GM23248 (cell line): ENCODE measurements around the gene RPL31. TPM values are rescaled to one million over a fixed set of nuclear protein-coding genes. Genes with fewer than 3 reads are reported as not detected.

Source experiments
- DNase-seq: peaks from one replicate; pipeline ENCODE4 v3.0.0-alpha.2; 2015
- H2AFZ ChIP-seq: fragments of 200-600 bp; sonication (generic); 2 replicates; pipeline ENCODE4 v1.6.1; 2016; ENCODE audit warnings: antibody characterized with exemption
- H3F3A ChIP-seq: fragments of 200-600 bp; sonication (generic); 2 replicates; pipeline ENCODE4 v1.6.1; 2016; ENCODE audit warnings: mild to moderate bottlenecking, antibody characterized with exemption, mixed run types; ENCODE audit not compliant: insufficient read depth
- H3K27ac ChIP-seq: fragments of 200-600 bp; sonication (generic); 2 replicates; pipeline ENCODE4 v1.5.1; 2016; ENCODE audit warnings: mild to moderate bottlenecking
- H3K27me3 ChIP-seq: fragments of 200-600 bp; sonication (generic); replicated peaks from 2 replicates; pipeline ENCODE4 v1.6.1; 2016; ENCODE audit warnings: mild to moderate bottlenecking; ENCODE audit not compliant: insufficient read depth
- H3K36me3 ChIP-seq: fragments of 200-600 bp; sonication (generic); 2 replicates; pipeline ENCODE4 v1.6.1; 2016; ENCODE audit warnings: low read depth, mild to moderate bottlenecking
- H3K4me1 ChIP-seq: fragments of 200-600 bp; sonication (generic); 2 replicates; pipeline ENCODE4 v1.6.1; 2016; ENCODE audit warnings: mild to moderate bottlenecking; ENCODE audit not compliant: insufficient read depth
- H3K4me2 ChIP-seq: fragments of 200-600 bp; sonication (generic); one replicate; pipeline ENCODE4 v1.6.1; 2016; ENCODE audit warnings: mild to moderate bottlenecking; ENCODE audit not compliant: unreplicated experiment
- H3K4me3 ChIP-seq: fragments of 200-600 bp; sonication (generic); 2 replicates; pipeline ENCODE4 v1.5.1; 2016; ENCODE audit warnings: mild to moderate bottlenecking
- H3K79me2 ChIP-seq: fragments of 200-600 bp; sonication (generic); 2 replicates; pipeline ENCODE4 v1.6.1; 2016; ENCODE audit warnings: mild to moderate bottlenecking; ENCODE audit not compliant: insufficient read depth
- H3K9ac ChIP-seq: fragments of 200-600 bp; sonication (generic); 2 replicates; pipeline ENCODE4 v1.6.1; 2016; ENCODE audit warnings: mild to moderate bottlenecking
- H3K9me2 ChIP-seq: fragments of 200-600 bp; sonication (generic); 2 replicates; pipeline ENCODE4 v1.6.1; 2016; ENCODE audit warnings: mixed run types, mild to moderate bottlenecking, moderate library complexity; ENCODE audit not compliant: insufficient read depth
- H3K9me3 ChIP-seq: fragments of 200-600 bp; sonication (generic); one replicate; pipeline ENCODE4 v1.6.1; 2017; ENCODE audit warnings: low read depth
- H4K20me1 ChIP-seq: fragments of 200-600 bp; sonication (generic); 2 replicates; pipeline ENCODE4 v1.6.0; 2016; ENCODE audit not compliant: insufficient read depth
- EZH2 ChIP-seq: fragments of 200-600 bp; sonication (generic); IDR thresholded peaks from 2 replicates; pipeline ENCODE4 v1.6.1; 2018; ENCODE audit warnings: antibody characterized with exemption, mild to moderate bottlenecking; ENCODE audit not compliant: insufficient read depth, poor library complexity, severe bottlenecking
- EZH2phosphoT487 ChIP-seq: fragments of 200-600 bp; sonication (generic); IDR thresholded peaks from 2 replicates; pipeline ENCODE4 v1.6.1; 2018; ENCODE audit warnings: antibody characterized with exemption, moderate library complexity, mild to moderate bottlenecking, low read depth; ENCODE audit not compliant: insufficient read depth
- WGBS, 2 experiments: methylation state at CpG; one replicate each; pipeline ENCODE4 v1.1.6; 2015 to 2017; ENCODE audit warnings: low lambda C conversion rate in 2 of 2, low coverage in 1 of 2; ENCODE audit errors: missing lambda C conversion rate in 2 of 2; 5-methylcytosine and 5-hydroxymethylcytosine counted together
- in situ Hi-C: fragments of 300-500 bp; cut with MboI; formaldehyde crosslinking; loops from 2 replicates; pipeline ENCODE4 v1.15.0; 2020
- polyA plus RNA-seq: library from polyadenylated mRNA; unstranded; fragments of >200 nt; fragmentation: Nextera tagmentation; extraction: Ambion mirVana; gene quantifications from 2 replicates; pipeline ENCODE4 v1.2.1, GENCODE V29; 2016
- total RNA-seq: library from RNA; depleted of rRNA; stranded (reverse); fragments of >200 nt; shearing (Covaris generic); gene quantifications from 2 replicates; pipeline ENCODE4 v1.2.3, GENCODE V29; 2014

The RPL31 gene
- total and polyA plus RNA-seq, 2 experiments from 2014 or later: 659 to 1,157 TPM

- DNase-seq: no peak
- Histone ChIP-seq H3K9ac (no peak overlapping the region), H3K27ac (no peak overlapping the region), H2AFZ (no peak overlapping the region), H4K20me1 (no peaks in the 10 kb centered on the region), H3K4me2 (no peak overlapping the region), H3K79me2 (no peaks in the 10 kb centered on the region), H3K4me1 (no peaks in the 10 kb centered on the region), H3K9me3 (no peaks in the 10 kb centered on the region), H3K27me3 (no peaks in the 10 kb centered on the region), H3K9me2 (no peaks in the 10 kb centered on the region), H3F3A (no peaks in the 10 kb centered on the region), H3K36me3 (no peaks in the 10 kb centered on the region), H3K4me3 (no peak overlapping the region)
- TF ChIP-seq EZH2: no peak
- no peak for TF ChIP-seq EZH2phosphoT487
- in situ Hi-C loops: no loop called here
- 96 to 97% methylated on average over 12 of the region's 12 CpGs for WGBS, 2 experiments
Observed at GRCh38 chr2:100980046-100980445, 22.0 kb upstream of the RPL31 start.

GRCh38 chr2:100981011-100981410, 21.1 kb upstream of the RPL31 start:
- no peak for TF ChIP-seq EZH2phosphoT487
- TF ChIP-seq EZH2: no peak
- H3K9me2 ChIP-seq: no peaks in the 10 kb centered on the region
- no peak for DNase-seq
- no peaks in the 10 kb centered on the region for H3K27me3 ChIP-seq
- H3F3A ChIP-seq: no peaks in the 10 kb centered on the region
- H3K4me3 ChIP-seq: no peak overlapping the region
- no peak overlapping the region for H3K27ac ChIP-seq
- no peak overlapping the region for H2AFZ ChIP-seq
- H3K79me2 ChIP-seq: no peaks in the 10 kb centered on the region
- no peaks in the 10 kb centered on the region for H4K20me1 ChIP-seq
- H3K4me1 ChIP-seq: no peaks in the 10 kb centered on the region
- no peak overlapping the region for H3K9ac ChIP-seq
- WGBS, 2 experiments: 95 to 97% methylated on average over 2 of the region's 2 CpGs
- in situ Hi-C loops: no loop called here
- no peak overlapping the region for H3K4me2 ChIP-seq
- no peaks in the 10 kb centered on the region for H3K9me3 ChIP-seq
- H3K36me3 ChIP-seq: no peaks in the 10 kb centered on the region

GRCh38 chr2:100982431-100982861, 19.6 kb upstream of the RPL31 start:
- in situ Hi-C loops: no loop called here
- H3K79me2 ChIP-seq: no peaks in the 10 kb centered on the region
- WGBS, 2 experiments: 87 to 89% methylated on average over 8 of the region's 8 CpGs

GRCh38 chr2:100983201-100983600, 18.9 kb upstream of the RPL31 start:
- Histone ChIP-seq H3K27ac (no peak overlapping the region), H3K4me2 (no peak overlapping the region), H3K9me3 (no peaks in the 10 kb centered on the region), H3K27me3 (no peaks in the 10 kb centered on the region), H2AFZ (no peak overlapping the region), H3K36me3 (no peaks in the 10 kb centered on the region), H3K79me2 (no peaks in the 10 kb centered on the region), H3K9me2 (no peaks in the 10 kb centered on the region), H3K4me1 (no peaks in the 10 kb centered on the region), H3K9ac (no peak overlapping the region), H4K20me1 (no peaks in the 10 kb centered on the region), H3K4me3 (no peak overlapping the region), H3F3A (no peaks in the 10 kb centered on the region)
- TF ChIP-seq EZH2 (no peak), EZH2phosphoT487 (no peak)
- in situ Hi-C loops: no loop called here
- DNase-seq: no peak
- WGBS, 2 experiments: 93 to 99% methylated on average over 12 of the region's 12 CpGs

More at GRCh38 chr2:100982431-100982861, 19.6 kb upstream of the RPL31 start:
- H3K27ac ChIP-seq: no peak overlapping the region
- no peak overlapping the region for H3K4me3 ChIP-seq
- H2AFZ ChIP-seq: no peak overlapping the region
- no peaks in the 10 kb centered on the region for H3K27me3 ChIP-seq
- H3K4me2 ChIP-seq: no peak overlapping the region
- H4K20me1 ChIP-seq: no peaks in the 10 kb centered on the region
- H3K4me1 ChIP-seq: no peaks in the 10 kb centered on the region
- DNase-seq: no peak
- H3F3A ChIP-seq: no peaks in the 10 kb centered on the region
- H3K9me3 ChIP-seq: no peaks in the 10 kb centered on the region
- no peaks in the 10 kb centered on the region for H3K9me2 ChIP-seq
- no peak overlapping the region for H3K9ac ChIP-seq
- TF ChIP-seq EZH2phosphoT487 (no peak), EZH2 (no peak)
- no peaks in the 10 kb centered on the region for H3K36me3 ChIP-seq
